GM12878 (cell line): Measurements from ENCODE around the gene MMP12. TPM values are rescaled to one million over a fixed set of nuclear protein-coding genes. Genes with fewer than 3 reads are reported as not detected.

ENCODE experiments used
- ATAC-seq: fragments of 200-7000 bp; cut with Tn5 transposase; 3 replicates; pipeline ENCODE4 v1.9.1; 2020; ENCODE audit warnings: mild to moderate bottlenecking, moderate library complexity
- BruUV-seq: library from RNA; stranded (reverse); fragments of 400-500 nt; replicated peaks from 2 replicates; lab custom pipeline; 2021; lab: Mats Ljungman, UMichigan
- CTCF ChIA-PET: fragments of 300-600 bp; sonication (Branson Sonifier 250); formaldehyde crosslinking; extraction: SDS; loops from one replicate; lab custom pipeline; 2021; ENCODE audit warnings: inconsistent platforms; lab: Yijun Ruan, JAX
- POLR2A ChIA-PET: fragments of 350-600 bp; formaldehyde crosslinking; extraction: SDS; loops from one replicate; lab custom pipeline; 2021; ENCODE audit warnings: inconsistent platforms; lab: Charles Lee
- RAD21 ChIA-PET: fragments of 300-600 bp; sonication (Branson Sonifier 250); formaldehyde crosslinking; loops from one replicate; lab custom pipeline; 2023; ENCODE audit warnings: antibody characterized with exemption; ENCODE audit not compliant: unreplicated experiment; lab: Charles Lee
- SMC1A ChIA-PET: fragments of 300-600 bp; sonication (Branson Sonifier 250); formaldehyde crosslinking; loops from one replicate; lab custom pipeline; 2023; ENCODE audit not compliant: unreplicated experiment, uncharacterized antibody; lab: Charles Lee
- DNase-seq: peaks from one replicate; pipeline ENCODE4 v3.0.0-alpha.2; 2011; ENCODE audit warnings: low read depth, low spot score
- FAIRE-seq: peaks from 3 replicates; lab custom pipeline; 2011; peaks lifted over from hg19 to GRCh38; lab: Jason Lieb, UNC
- H2AFZ ChIP-seq: 2 replicates; pipeline ENCODE4 v1.6.0; 2011; ENCODE audit warnings: low read depth, low read length, control low read depth; ENCODE audit not compliant: control insufficient read depth
- H3K27ac ChIP-seq: 2 replicates; pipeline ENCODE4 v1.5.1; 2011; ENCODE audit warnings: control low read depth; ENCODE audit not compliant: control insufficient read depth, insufficient read depth
- H3K27me3 ChIP-seq, 2 experiments: replicated peaks in 1 of 2; 2 replicates each; pipeline versions ENCODE4 v1.6.0 to v1.6.1; 2011; ENCODE audit warnings: low read length in 1 of 2; ENCODE audit not compliant: control insufficient read depth in 2 of 2, insufficient read depth in 2 of 2
- H3K36me3 ChIP-seq, 2 experiments: 2 replicates each; pipeline ENCODE4 v1.5.1; 2011; ENCODE audit warnings: low read length in 1 of 2; ENCODE audit not compliant: control insufficient read depth in 2 of 2, insufficient read depth in 2 of 2
- H3K4me1 ChIP-seq: 2 replicates; pipeline ENCODE4 v1.6.1; 2011; ENCODE audit warnings: mild to moderate bottlenecking, low read length, moderate library complexity, mixed read lengths; ENCODE audit not compliant: control insufficient read depth, insufficient read depth
- H3K4me2 ChIP-seq: 2 replicates; pipeline ENCODE4 v1.6.0; 2011; ENCODE audit warnings: control low read depth; ENCODE audit not compliant: control insufficient read depth, insufficient read depth
- H3K4me3 ChIP-seq: fragments of 200-600 bp; sonication (generic); 2 replicates; pipeline ENCODE4 v1.5.1; 2016
- H3K79me2 ChIP-seq: 2 replicates; pipeline ENCODE4 v1.6.0; 2011; ENCODE audit warnings: low read length; ENCODE audit not compliant: control insufficient read depth, insufficient read depth
- H3K9ac ChIP-seq: 2 replicates; pipeline ENCODE4 v1.8.0; 2011; ENCODE audit warnings: low read length, control low read depth, mixed read lengths; ENCODE audit not compliant: control insufficient read depth, insufficient read depth
- H3K9me3 ChIP-seq: replicated peaks from 3 replicates; pipeline ENCODE4 v1.5.1; 2011; ENCODE audit warnings: mild to moderate bottlenecking, low read length; ENCODE audit not compliant: control insufficient read depth, insufficient read depth
- H4K20me1 ChIP-seq: 2 replicates; pipeline ENCODE4 v1.6.0; 2011; ENCODE audit not compliant: control insufficient read depth, insufficient read depth
- BACH1 ChIP-seq: fragments of 450-650 bp; IDR thresholded peaks from 2 replicates; pipeline ENCODE4 v1.6.1; 2017; ENCODE audit warnings: mild to moderate bottlenecking, borderline replicate concordance
- CBX5 ChIP-seq: sonication (generic); IDR thresholded peaks from 2 replicates; pipeline ENCODE4 v1.6.1; 2016; ENCODE audit warnings: low read depth, moderate library complexity, mild to moderate bottlenecking, inconsistent platforms
- CHD1 ChIP-seq: IDR thresholded peaks from 2 replicates; pipeline ENCODE4 v1.6.1; 2012; ENCODE audit warnings: low read depth, low read length, improper control_type of control experiment
- CREM ChIP-seq: IDR thresholded peaks from 2 replicates; pipeline ENCODE4 v1.6.1; 2014; ENCODE audit warnings: antibody characterized with exemption, low read depth
- EP300 ChIP-seq, 2 experiments: fragments of 150-350 bp in 1 of 2; IDR thresholded peaks; 2 replicates each; pipeline ENCODE4 v1.6.1; 2011 to 2012; ENCODE audit warnings: low read depth in 2 of 2, low read length in 2 of 2, borderline replicate concordance in 1 of 2, improper control_type of control experiment in 1 of 2, inconsistent platforms in 1 of 2; ENCODE audit not compliant: control insufficient read depth in 1 of 2
- MEF2B ChIP-seq: fragments of 450-650 bp; IDR thresholded peaks from 2 replicates; pipeline ENCODE4 v1.6.1; 2018; ENCODE audit warnings: mild to moderate bottlenecking, moderate library complexity; ENCODE audit not compliant: partially characterized antibody, poor library complexity, severe bottlenecking
- MTA2 ChIP-seq: fragments of 450-650 bp; IDR thresholded peaks from 2 replicates; pipeline ENCODE4 v1.6.1; 2016; ENCODE audit warnings: low read depth, mild to moderate bottlenecking, moderate library complexity
- NR2C2 ChIP-seq: IDR thresholded peaks from 2 replicates; pipeline ENCODE4 v1.6.1; 2011; ENCODE audit warnings: borderline replicate concordance, low read depth; ENCODE audit not compliant: control insufficient read depth, insufficient read length
- POLR2A ChIP-seq: IDR thresholded peaks from 2 replicates; pipeline ENCODE4 v1.6.1; 2011; ENCODE audit warnings: low read depth, mild to moderate bottlenecking, low read length
- POLR2AphosphoS5 ChIP-seq: IDR thresholded peaks from 2 replicates; pipeline ENCODE4 v1.6.1; 2011; ENCODE audit warnings: mild to moderate bottlenecking, low read length, inconsistent platforms
- WGBS: methylation state at CpG from one replicate; pipeline ENCODE4 v1.1.6; 2016; ENCODE audit warnings: low lambda C conversion rate; ENCODE audit not compliant: insufficient replicate concordance, insufficient coverage; ENCODE audit errors: missing lambda C conversion rate; 5-methylcytosine and 5-hydroxymethylcytosine counted together
- in situ Hi-C: fragments of 300-500 bp; cut with MboI; formaldehyde crosslinking; loops from 9 replicates; pipeline ENCODE4 v1.14.3; 2018; ENCODE audit warnings: mixed read lengths
- intact Hi-C: fragments of 100-400 bp; cut with micrococcal nuclease; formaldehyde crosslinking; loops from one replicate; pipeline ENCODE4 v1.14.2; 2022; ENCODE audit not compliant: unreplicated experiment
- polyA plus RNA-seq, 11 experiments: library from polyadenylated mRNA; depleted of rRNA in 4 of 11; unstranded in 6 of 11; stranded (reverse) in 5 of 11; fragments of >200 nt; fragmentation: Nextera tagmentation in 4 of 11; fragmentation: Illumina TruSeq in 1 of 11; extraction: Ambion mirVana in 4 of 11; extraction: Trizol in 1 of 11; gene quantifications; 1 replicate in 1 of 11; 2 replicates in 10 of 11; pipeline versions ENCODE4 v1.2.1 to v1.2.3, GENCODE V29; 2011 to 2016; ENCODE audit warnings: inconsistent platforms in 2 of 11, missing spikeins in 2 of 11, low read depth in 1 of 11
- total RNA-seq, 4 experiments: library from RNA; depleted of rRNA in 3 of 4; stranded (reverse); fragments of >200 nt in 3 of 4; fragmentation: Illumina TruSeq in 1 of 4; extraction: Trizol in 1 of 4; gene quantifications; 2 replicates each; pipeline versions ENCODE4 v1.2.1 to v1.2.3, GENCODE V29; 2013 to 2021

MMP12 gene
- total and polyA plus RNA-seq, 10 of the 15 experiments (the other 5 are each of a cell fraction or from before 2014, with no cell fraction given) = 0.14 TPM; not detected in 9

DNA sequence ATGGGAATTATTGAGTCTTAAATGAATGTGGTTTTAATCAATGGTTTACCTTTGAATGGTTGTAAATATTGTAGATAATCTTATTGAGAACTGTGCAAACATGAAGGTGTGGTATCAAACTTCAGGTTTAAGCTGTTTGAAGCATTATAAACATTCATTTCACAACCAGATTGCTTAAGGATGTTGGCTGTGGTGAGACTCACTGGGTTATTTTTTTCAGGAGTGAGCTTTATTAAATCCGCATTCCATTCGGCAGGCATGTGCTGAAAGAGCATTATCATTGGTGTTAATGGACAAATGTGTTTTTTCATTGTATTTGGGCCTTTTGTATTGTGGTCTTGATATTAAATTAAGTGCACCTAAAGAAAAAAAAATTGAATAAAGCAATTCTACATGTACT, 41.1 kb downstream of the MMP12 start:
- no peak for FAIRE-seq
- 90% methylated on average over 2 of the region's 2 CpGs for WGBS
- no peaks in the 10 kb centered on the region for H3K36me3 ChIP-seq
- CTCF ChIA-PET = interaction anchor here (1.1 to 6.0 kb wide), 3 partner anchors 81 to 107 kb away, joined by 4 to 53 read pairs (median 5); no protein-coding TSS in a partner anchor
- no peak overlapping the region for H2AFZ ChIP-seq
- no peaks in the 10 kb centered on the region for H3K4me1 ChIP-seq
- TF ChIP-seq NR2C2 (no peak), CREM (no peak), POLR2AphosphoS5 (no peak), MEF2B (no peak), CBX5 (no peak), BACH1 (no peak), CHD1 (no peak), EP300 (IDR thresholded peaks at IDR 0.05; ENCODE audit: borderline replicate concordance in 1 of 2, control insufficient read depth in 1 of 2, low read depth in 2 of 2, low read length in 2 of 2) (no peak), POLR2A (no peak), MTA2 (no peak)
- TF ChIP-seq, all 136 proteins: peak for 0
- DNase-seq (no peak), ATAC-seq (no peak)
- intact Hi-C loops (no loop called here), in situ Hi-C loops (no loop called here)
- Histone ChIP-seq H3K9ac (no peak overlapping the region), H3K4me2 (no peak overlapping the region), H4K20me1 (no peaks in the 10 kb centered on the region), H3K27me3 (peaks cover 0 to 9% of the 10 kb centered on the region in 2 experiments; a peak in 3 of 4 replicates), H3K27ac (no peak overlapping the region), H3K79me2 (no peaks in the 10 kb centered on the region), H3K4me3 (no peak overlapping the region), H3K9me3 (no peaks in the 10 kb centered on the region)
- SMC1A ChIA-PET = interaction anchor here (1.0 to 1.5 kb wide), 3 partner anchors 16 to 107 kb away, joined by 3 to 10 read pairs (median 3); no protein-coding TSS in a partner anchor
- POLR2A ChIA-PET = no interaction called here
- no TSS peak for BruUV-seq
- RAD21 ChIA-PET = interaction anchor here (0.7 to 1.9 kb wide), 2 partner anchors 21 to 107 kb away, joined by 3 to 8 read pairs; no protein-coding TSS in a partner anchor
